Activated B cell treated with CpG ODN at 0.5 μM for 24 hours (primary cell): ENCODE measurements around the gene SLIT3. TPM values are rescaled to one million over a fixed set of nuclear protein-coding genes. Genes with fewer than 3 reads are reported as not detected.
"Not testable (repeated sequence)": the region's sequence is repeated elsewhere in the genome, so short reads cannot be mapped to it uniquely, and the experiment has no call there.

Source experiments
- ATAC-seq: fragments of 200-7000 bp; cut with Tn5 transposase; one replicate; pipeline ENCODE4 v1.10.0; 2021; ENCODE audit warnings: low read depth, mild to moderate bottlenecking, moderate library complexity
- CTCF ChIA-PET: fragments of 350-600 bp; sonication (Branson Sonifier 250); formaldehyde crosslinking; loops from one replicate; lab custom pipeline; 2021; ENCODE audit warnings: antibody characterized with exemption; lab: Charles Lee
- POLR2A ChIA-PET: fragments of 350-600 bp; sonication (Branson Sonifier 250); formaldehyde crosslinking; loops from one replicate; lab custom pipeline; 2021; ENCODE audit warnings: antibody characterized with exemption; lab: Charles Lee
- DNase-seq: peaks from one replicate; pipeline ENCODE4 v3.0.0; 2022
- H3K27ac Mint-ChIP-seq: one replicate; pipeline ENCODE4 v1.8.0; 2020; ENCODE audit warnings: mixed read lengths
- H3K27me3 Mint-ChIP-seq: one replicate; pipeline ENCODE4 v1.8.0; 2021; ENCODE audit warnings: mixed read lengths
- H3K36me3 Mint-ChIP-seq: one replicate; pipeline ENCODE4 v1.8.0; 2021; ENCODE audit warnings: low read depth, mixed read lengths
- H3K4me1 Mint-ChIP-seq: one replicate; pipeline ENCODE4 v1.8.0; 2021; ENCODE audit warnings: mixed read lengths
- H3K4me3 Mint-ChIP-seq: one replicate; pipeline ENCODE4 v1.8.0; 2020; ENCODE audit warnings: mild to moderate bottlenecking, mixed read lengths
- H3K9me3 Mint-ChIP-seq: one replicate; pipeline ENCODE4 v1.8.0; 2020; ENCODE audit warnings: mixed read lengths
- CTCF ChIP-seq: fragments of 200-600 bp; IDR thresholded peaks from one replicate; pipeline ENCODE4 v1.8.0; 2022; ENCODE audit warnings: antibody characterized with exemption, mild to moderate bottlenecking
- intact Hi-C: fragments of 100-400 bp; cut with micrococcal nuclease; formaldehyde crosslinking; loops from one replicate; pipeline ENCODE4 v1.15.1; 2024
- total RNA-seq: library from RNA; stranded (reverse); gene quantifications from 2 replicates; pipeline ENCODE4 v1.2.3, GENCODE V29; 2022

SLIT3 gene
- total RNA-seq, 1 donor from 2014 or later: not detected

GRCh38 chr5:169114466-169115065, 186.4 kb downstream of the SLIT3 start:
- Mint-ChIP-seq H3K36me3 (no peaks in the 10 kb centered on the region), H3K4me3 (no peak overlapping the region), H3K4me1 (no peaks in the 10 kb centered on the region), H3K27ac (no peak overlapping the region), H3K27me3 (no peaks in the 10 kb centered on the region), H3K9me3 (peaks cover 3% of the 10 kb centered on the region)
- ChIA-PET POLR2A (no interaction called here), CTCF (no interaction called here)
- TF ChIP-seq CTCF: no peak
- DNase-seq: no peak
- no peak for ATAC-seq
- intact Hi-C loops: no loop called here

- H3K27ac Mint-ChIP-seq: no peak overlapping the region
- H3K36me3 Mint-ChIP-seq: no peaks in the 10 kb centered on the region
- ChIA-PET CTCF (no interaction called here), POLR2A (no interaction called here)
- ATAC-seq: no peak
- intact Hi-C loops: no loop called here
- TF ChIP-seq CTCF: no peak
- no peaks in the 10 kb centered on the region for H3K4me1 Mint-ChIP-seq
- peaks cover 3% of the 10 kb centered on the region for H3K9me3 Mint-ChIP-seq
- no peak for DNase-seq
- H3K27me3 Mint-ChIP-seq: no peaks in the 10 kb centered on the region
- no peak overlapping the region for H3K4me3 Mint-ChIP-seq
These were observed 188.9 kb downstream of the SLIT3 start for GRCh38 chr5:169112016-169112415.

- ChIA-PET CTCF (no interaction called here), POLR2A (no interaction called here)
- no peak overlapping the region for H3K4me3 Mint-ChIP-seq
- DNase-seq (no peak), ATAC-seq (no peak)
- TF ChIP-seq CTCF: no peak
- intact Hi-C loops: no loop called here
- H3K4me1 Mint-ChIP-seq: no peaks in the 10 kb centered on the region
- peaks cover 3% of the 10 kb centered on the region for H3K9me3 Mint-ChIP-seq
- no peak overlapping the region for H3K27ac Mint-ChIP-seq
- no peaks in the 10 kb centered on the region for H3K27me3 Mint-ChIP-seq
- no peaks in the 10 kb centered on the region for H3K36me3 Mint-ChIP-seq
These were observed 193.8 kb downstream of the SLIT3 start for GRCh38 chr5:169106911-169107706.

GRCh38 chr5:169105582-169105981, 195.4 kb downstream of the SLIT3 start:
- H3K4me3 Mint-ChIP-seq, H3K4me1 Mint-ChIP-seq, POLR2A ChIA-PET, ATAC-seq, DNase-seq, intact Hi-C loops, H3K36me3 Mint-ChIP-seq, H3K27ac Mint-ChIP-seq, H3K27me3 Mint-ChIP-seq, H3K9me3 Mint-ChIP-seq, CTCF ChIA-PET: not testable (repeated sequence)

- H3K9me3 Mint-ChIP-seq: peaks cover 3% of the 10 kb centered on the region
- no peak overlapping the region for H3K4me3 Mint-ChIP-seq
- intact Hi-C loops: no loop called here
- no peak for DNase-seq
- no peak overlapping the region for H3K27ac Mint-ChIP-seq
- TF ChIP-seq CTCF: no peak
- POLR2A ChIA-PET: no interaction called here
- no peaks in the 10 kb centered on the region for H3K27me3 Mint-ChIP-seq
- no peaks in the 10 kb centered on the region for H3K36me3 Mint-ChIP-seq
- ATAC-seq: no peak
- CTCF ChIA-PET: no interaction called here
- H3K4me1 Mint-ChIP-seq: no peaks in the 10 kb centered on the region
These were observed 195.9 kb downstream of the SLIT3 start for GRCh38 chr5:169104937-169105494.
